Stimulated activated CD8-positive, alpha-beta memory T cell treated with anti-CD3 and anti-CD28 coated beads, Interleukin-4, amount 100 ng/mL, for 4 hours (primary cell): ENCODE data around the gene PTCD1.

Experiments
- DNase-seq, 2 donors: peaks; one replicate each; pipeline ENCODE4 v3.0.0-alpha.2; 2020; ENCODE audit warnings: low read depth in 2 of 2, low spot score in 1 of 2

PTCD1 gene

GRCh38 chr7:99409806-99410205 lies 28.8 kb downstream of the PTCD1 start:
- DNase-seq: no peak

- DNase-seq: no peak
Observed at GRCh38 chr7:99409192-99409572, 29.4 kb downstream of the PTCD1 start.

GRCh38 chr7:99408379-99409191 lies 30.0 kb downstream of the PTCD1 start, which contains the start of the genes BUD31 and PDAP1:
BUD31 (plus strand) TSS chr7:99408969; CDS start chr7:99411093, 2,124 bp downstream.
PDAP1 (minus strand) TSS chr7:99408597; CDS start chr7:99408548, 49 bp downstream.
- peak; percentile 88 to 96 for DNase-seq

DNA sequence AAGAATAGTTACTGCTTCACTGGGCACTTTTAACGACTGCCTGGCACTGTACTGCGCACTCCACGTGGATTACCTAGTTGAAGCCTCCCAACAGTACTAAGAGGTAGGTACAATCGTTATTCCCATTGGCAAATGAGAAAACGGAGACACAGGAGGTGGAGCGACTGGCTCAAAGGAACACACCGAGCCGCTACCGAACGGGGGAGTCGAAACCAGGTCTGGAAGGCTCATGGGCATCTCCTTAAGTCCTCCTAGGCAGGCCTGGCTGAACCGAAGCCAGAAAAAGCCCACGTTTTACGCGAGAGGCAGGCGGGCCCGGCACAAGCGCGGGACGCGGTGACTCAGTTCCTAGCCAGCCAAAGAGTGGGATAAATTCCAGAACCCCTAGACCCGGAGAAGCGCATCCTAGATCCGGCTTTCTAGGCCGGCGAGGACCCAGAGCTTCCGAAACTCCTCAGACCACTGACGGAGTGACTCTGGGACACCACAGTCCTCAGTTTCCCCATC lies 30.7 kb downstream of the PTCD1 start:
- no peak for DNase-seq

DNA sequence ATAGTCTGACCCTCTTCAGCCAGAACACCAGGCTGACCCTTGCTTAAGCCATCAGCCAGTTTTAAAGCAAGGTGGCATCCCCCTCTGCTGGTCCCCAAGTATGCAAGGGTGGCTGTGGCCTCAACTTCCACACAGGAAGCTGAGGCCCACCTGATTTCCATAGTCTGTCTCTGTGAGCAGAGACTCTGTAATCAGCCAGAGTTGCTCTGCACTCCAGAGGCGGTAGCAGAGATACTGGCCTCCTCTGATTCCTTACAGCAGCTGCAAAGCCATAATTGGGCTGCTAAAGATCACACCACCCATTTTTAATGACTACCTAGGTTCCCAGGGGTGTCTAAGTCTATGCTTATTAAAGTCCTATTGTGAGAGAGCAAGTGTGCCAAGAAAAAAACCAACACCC lies 32.0 kb downstream of the PTCD1 start:
- DNase-seq: no peak

DNA sequence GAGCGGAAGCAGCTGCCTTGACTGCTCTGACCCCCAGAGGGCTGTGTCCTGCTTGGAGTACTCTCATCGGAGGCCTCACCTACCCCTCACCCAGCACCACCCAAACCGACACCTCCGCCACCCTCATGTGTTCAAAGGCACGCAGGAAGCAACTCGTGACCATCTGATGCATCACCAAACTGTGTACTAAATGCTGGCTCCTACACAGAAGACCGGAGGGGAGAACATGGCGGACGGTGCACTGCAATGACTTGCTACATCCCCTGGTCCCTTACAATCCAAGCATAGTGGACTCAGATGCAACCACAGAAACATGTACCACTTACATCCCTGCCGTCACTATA lies 33.6 kb downstream of the PTCD1 start:
- DNase-seq: no peak

DNA sequence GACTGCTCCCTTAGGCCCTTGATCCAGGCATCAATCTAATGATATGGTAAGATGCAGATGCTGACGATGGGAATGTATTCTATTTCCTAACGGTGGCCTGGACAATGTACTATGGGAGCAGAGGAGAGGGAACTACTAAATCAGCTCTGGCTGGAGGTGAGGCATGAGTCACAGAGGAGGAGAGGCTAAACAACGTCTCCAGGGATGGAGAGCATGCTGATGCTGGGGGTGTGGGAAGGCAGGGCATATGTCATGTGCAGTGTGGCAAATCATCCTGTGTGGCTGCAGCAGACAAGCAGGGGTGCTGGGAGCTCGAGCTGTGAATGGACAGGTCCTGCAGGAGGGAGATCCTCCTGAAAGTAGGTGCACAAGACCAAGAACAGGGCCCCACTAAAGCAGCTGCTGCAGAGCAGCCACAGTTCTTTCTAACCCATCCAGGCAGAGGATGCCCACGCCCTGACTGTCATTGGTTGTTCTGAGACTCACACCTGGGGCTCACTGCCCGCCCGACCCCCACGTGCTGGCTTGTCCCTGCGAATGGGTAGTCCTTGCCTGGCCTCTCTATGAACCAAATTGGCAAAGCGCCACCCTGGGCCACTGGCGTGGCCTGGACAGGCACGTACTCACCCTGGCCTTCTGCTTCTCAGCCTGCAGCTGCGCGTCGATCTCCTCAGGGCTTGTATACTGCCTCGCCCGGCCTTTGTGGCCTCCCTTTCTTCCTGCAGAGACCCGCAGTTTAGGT lies 34.2 kb downstream of the PTCD1 start:
- no peak for DNase-seq

- DNase-seq: no peak
Observed at GRCh38 chr7:99403764-99404163, 34.8 kb downstream of the PTCD1 start.

DNA sequence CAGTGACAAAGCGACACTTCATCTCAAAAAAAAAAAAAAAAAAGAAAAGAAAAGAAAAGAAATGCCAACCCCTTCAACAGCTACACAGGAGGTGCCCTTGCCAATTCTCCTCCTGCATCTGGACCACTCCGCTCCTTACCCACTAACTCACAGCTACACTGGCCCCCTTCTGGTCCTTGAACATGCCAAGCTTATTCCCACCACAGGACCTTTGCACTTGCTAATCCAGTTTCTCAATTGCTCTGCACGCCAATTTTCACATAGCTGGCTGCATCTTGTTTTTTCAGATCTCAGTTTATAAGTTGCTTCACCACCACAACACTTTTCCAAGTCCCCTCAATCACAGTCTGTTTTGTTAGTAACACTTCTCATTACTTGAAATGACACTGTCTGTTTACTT lies 35.7 kb downstream of the PTCD1 start:
- no peak for DNase-seq

DNA sequence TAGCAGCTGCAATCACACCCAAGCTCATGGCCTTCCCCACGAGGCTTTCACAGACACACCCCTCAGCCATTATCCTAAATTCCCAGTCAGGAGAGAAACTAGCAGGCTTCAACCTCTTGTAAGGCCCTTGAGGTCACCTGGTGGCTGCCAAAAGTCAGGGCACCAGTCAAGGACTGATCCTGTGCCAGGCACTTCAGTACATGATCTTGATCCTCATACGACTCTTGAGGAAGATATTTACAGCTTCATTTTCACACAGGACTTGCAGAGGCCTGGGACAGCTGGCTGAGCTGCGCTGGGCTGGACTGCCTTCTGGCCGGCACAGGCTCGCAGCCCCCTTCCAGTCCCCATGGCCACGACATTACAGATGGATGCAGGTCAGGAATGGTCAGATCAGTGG lies 39.0 kb downstream of the PTCD1 start:
- no peak for DNase-seq

GRCh38 chr7:99398891-99399445 lies 39.6 kb downstream of the PTCD1 start:
- DNase-seq: no peak

DNA sequence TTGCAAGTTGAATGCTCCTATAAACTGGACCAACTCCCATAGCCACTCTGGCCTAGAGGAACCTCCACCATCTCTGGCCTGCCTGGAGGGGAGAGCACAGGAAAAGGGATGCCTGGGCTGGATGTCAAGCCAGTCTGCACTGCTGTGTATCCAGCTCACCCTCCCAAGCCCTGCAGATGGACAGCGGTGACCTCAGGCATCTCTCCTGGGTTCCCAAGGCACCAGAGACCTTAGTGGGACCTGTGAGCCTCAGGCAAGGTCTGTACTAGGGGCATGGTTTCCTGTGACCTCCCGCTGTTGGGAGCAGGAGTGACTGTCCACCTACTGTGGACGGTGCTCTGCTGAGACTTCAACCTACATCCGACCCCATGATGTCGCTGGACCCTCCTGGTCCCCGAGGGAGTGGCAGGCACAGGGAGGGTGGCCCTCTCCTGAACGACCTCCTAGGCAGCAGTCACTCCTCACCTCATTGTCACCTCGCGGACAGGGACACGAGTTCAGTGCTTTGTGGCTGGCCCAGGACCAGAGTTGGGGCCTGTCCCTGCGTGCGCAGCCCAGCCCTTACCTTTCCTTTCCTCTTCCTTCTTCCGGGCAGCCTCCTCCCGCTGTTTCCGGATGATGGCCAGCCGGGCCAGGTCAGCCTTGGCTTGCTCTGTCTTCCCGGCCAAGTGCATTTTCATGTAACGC lies 41.2 kb downstream of the PTCD1 start:
- no peak for DNase-seq

GRCh38 chr7:99396418-99397296 lies 41.9 kb downstream of the PTCD1 start:
- DNase-seq: no peak

- no peak for DNase-seq
Observed at GRCh38 chr7:99395616-99396327, 42.8 kb downstream of the PTCD1 start.

GRCh38 chr7:99394188-99394502 lies 44.5 kb downstream of the PTCD1 start:
- DNase-seq: no peak

DNA sequence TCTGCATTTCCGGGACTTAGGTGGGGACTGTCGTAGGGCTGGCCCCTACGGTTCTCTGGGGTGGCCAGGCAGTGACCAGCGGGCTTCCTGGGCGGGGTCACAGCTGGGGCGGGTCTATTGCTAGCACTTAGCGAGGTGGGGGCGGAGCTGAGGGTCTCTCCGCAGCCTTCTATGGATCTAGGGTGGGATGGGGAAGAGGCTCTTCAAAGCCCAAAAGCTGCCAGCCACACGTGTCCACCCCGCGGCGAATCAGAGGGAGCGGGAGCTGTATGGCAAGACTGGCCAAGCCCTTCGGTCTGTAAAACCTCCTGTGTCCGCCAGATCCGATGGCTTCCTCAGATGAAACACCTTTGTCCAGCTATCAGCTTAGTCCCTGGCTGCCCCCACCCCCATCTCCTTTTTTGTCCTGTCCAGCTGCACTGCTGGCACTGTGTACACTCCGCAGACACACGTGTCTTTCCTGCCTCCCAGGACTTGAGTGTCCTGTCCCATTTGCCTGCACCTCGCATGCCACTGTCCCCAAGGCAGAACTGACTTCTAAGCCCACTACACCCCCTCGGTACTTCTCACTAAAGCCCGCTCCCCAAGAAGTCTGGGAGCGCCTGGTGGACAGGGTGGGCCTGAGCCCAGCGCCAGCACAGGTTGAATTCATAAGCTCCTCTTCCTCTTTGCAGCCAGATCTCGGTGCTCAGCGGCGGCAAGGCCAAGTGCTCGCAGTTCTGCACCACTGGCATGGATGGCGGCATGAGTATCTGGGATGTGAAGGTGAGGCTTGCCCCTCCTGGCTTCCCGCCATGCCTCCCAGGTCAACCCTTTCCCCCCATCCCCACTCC lies 45.0 kb downstream of the PTCD1 start:
- no peak for DNase-seq

DNA sequence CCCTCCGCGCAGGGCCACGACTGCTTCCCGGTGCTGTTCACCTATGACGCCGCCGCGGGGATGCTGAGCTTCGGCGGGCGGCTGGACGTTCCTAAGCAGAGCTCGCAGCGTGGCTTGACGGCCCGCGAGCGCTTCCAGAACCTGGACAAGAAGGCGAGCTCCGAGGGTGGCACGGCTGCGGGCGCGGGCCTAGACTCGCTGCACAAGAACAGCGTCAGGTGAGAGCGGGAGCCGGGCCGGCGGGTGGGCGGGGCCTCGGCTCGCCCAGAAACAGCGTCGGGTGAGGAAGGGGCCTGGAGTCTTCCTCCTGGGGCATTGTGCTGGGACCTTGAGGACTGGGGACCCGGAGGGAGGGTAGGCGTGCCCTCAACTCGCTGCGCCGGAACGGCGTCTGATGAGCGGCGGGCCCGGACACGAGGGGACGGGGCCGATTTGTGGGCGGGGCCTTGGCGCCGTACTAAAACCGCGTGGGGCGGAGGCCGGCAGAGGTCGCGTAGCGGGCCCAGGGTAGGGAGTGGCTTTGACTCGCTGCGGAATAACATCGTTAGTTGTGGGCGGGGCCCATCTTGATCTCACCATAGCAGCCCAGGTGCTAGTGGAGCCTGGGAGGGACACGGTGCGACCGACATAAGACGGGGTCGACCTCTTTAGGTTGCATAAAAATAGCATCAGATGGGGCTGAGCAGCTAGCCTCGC lies 45.8 kb downstream of the PTCD1 start:
- peak in 1 of 2 donors; percentile 68 for DNase-seq

- DNase-seq: no peak
Observed at GRCh38 chr7:99392046-99392445, 46.6 kb downstream of the PTCD1 start.
